Keratinocyte (primary cell): ENCODE measurements around the gene TFRC. TPM values are rescaled to one million over a fixed set of nuclear protein-coding genes. Genes with fewer than 3 reads are reported as not detected.

Experiments used
- DNase-seq: peaks from one replicate; pipeline ENCODE4 v3.0.0-alpha.2; 2011; ENCODE audit warnings: low read depth, missing footprints, low spot score
- FAIRE-seq: peaks from 2 replicates; lab custom pipeline; 2011; peaks lifted over from hg19 to GRCh38; lab: Jason Lieb, UNC
- H2AFZ ChIP-seq: 2 replicates; pipeline ENCODE4 v1.6.0; 2012; ENCODE audit warnings: low read length, control low read depth, inconsistent platforms; ENCODE audit not compliant: control insufficient read depth
- H3K27ac ChIP-seq: 2 replicates; pipeline ENCODE4 v1.5.1; 2011; ENCODE audit warnings: low read length; ENCODE audit not compliant: control insufficient read depth, insufficient read depth
- H3K27me3 ChIP-seq: 3 replicates; pipeline ENCODE4 v1.6.0; 2011; ENCODE audit warnings: low read length; ENCODE audit not compliant: control insufficient read depth, insufficient read depth; ENCODE audit errors: extremely low read depth
- H3K36me3 ChIP-seq, 2 experiments: 2 replicates in 1 of 2; 3 replicates in 1 of 2; pipeline ENCODE4 v1.5.1; 2011; ENCODE audit warnings: low read length in 2 of 2, mild to moderate bottlenecking in 1 of 2; ENCODE audit not compliant: control insufficient read depth in 2 of 2, insufficient read depth in 2 of 2; ENCODE audit errors: extremely low read depth in 1 of 2
- H3K4me1 ChIP-seq: 3 replicates; pipeline ENCODE4 v1.5.1; 2011; ENCODE audit warnings: low read length; ENCODE audit not compliant: control insufficient read depth, insufficient read depth; ENCODE audit errors: extremely low read depth
- H3K4me2 ChIP-seq: 3 replicates; pipeline ENCODE4 v1.6.0; 2011; ENCODE audit warnings: low read depth, low read length; ENCODE audit not compliant: control insufficient read depth, insufficient read depth; ENCODE audit errors: extremely low read depth
- H3K4me3 ChIP-seq, 3 experiments: fragments of 200-600 bp in 1 of 3; sonication (generic) in 1 of 3; 2 replicates in 2 of 3; 3 replicates in 1 of 3; pipeline ENCODE4 v1.5.1; 2011 to 2016; ENCODE audit warnings: low read length in 3 of 3, mild to moderate bottlenecking in 3 of 3, control low read depth in 2 of 3, inconsistent platforms in 1 of 3, low read depth in 1 of 3, mixed read lengths in 1 of 3, mixed run types in 1 of 3, moderate library complexity in 1 of 3; ENCODE audit not compliant: control insufficient read depth in 2 of 3, insufficient read depth in 2 of 3; ENCODE audit errors: extremely low read depth in 1 of 3
- H3K79me2 ChIP-seq: 2 replicates; pipeline ENCODE4 v1.6.0; 2012; ENCODE audit warnings: low read length; ENCODE audit not compliant: control insufficient read depth, insufficient read depth
- H3K9ac ChIP-seq: 3 replicates; pipeline ENCODE4 v1.6.0; 2011; ENCODE audit warnings: low read length; ENCODE audit not compliant: control insufficient read depth, insufficient read depth; ENCODE audit errors: extremely low read depth
- H3K9me1 ChIP-seq: 3 replicates; pipeline ENCODE4 v1.6.0; 2011; ENCODE audit warnings: low read length; ENCODE audit not compliant: control insufficient read depth, insufficient read depth; ENCODE audit errors: extremely low read depth
- H3K9me3 ChIP-seq: 2 replicates; pipeline ENCODE4 v1.5.1; 2012; ENCODE audit warnings: low read depth, low read length; ENCODE audit not compliant: control insufficient read depth
- H4K20me1 ChIP-seq: 3 replicates; pipeline ENCODE4 v1.6.0; 2011; ENCODE audit warnings: low read length; ENCODE audit not compliant: control insufficient read depth, insufficient read depth; ENCODE audit errors: extremely low read depth
- CTCF ChIP-seq, 3 experiments: IDR thresholded peaks in 1 of 3; conservative IDR thresholded peaks in 1 of 3; optimal IDR thresholded peaks in 1 of 3; 2 replicates in 2 of 3; 3 replicates in 1 of 3; pipeline versions ENCODE3 to v1.5.1; 2011; ENCODE audit warnings: low read length in 3 of 3, mild to moderate bottlenecking in 3 of 3, moderate library complexity in 2 of 3, control low read depth in 1 of 3, inconsistent platforms in 1 of 3; ENCODE audit not compliant: insufficient read depth in 2 of 3; ENCODE audit errors: extremely low read depth in 1 of 3
- EZH2 ChIP-seq: IDR thresholded peaks from one replicate; pipeline ENCODE4 v1.6.1; 2012; ENCODE audit warnings: inconsistent platforms, mild to moderate bottlenecking, low read length, moderate library complexity
- dilution Hi-C: fragments of 300-500 bp; cut with MboI; formaldehyde crosslinking; loops from one replicate; pipeline ENCODE4 v1.7.0; 2020; ENCODE audit warnings: low sequenced_read_pairs; ENCODE audit not compliant: extremely low pct_ligation_motif_present
- polyA plus RNA-seq, 5 experiments: library from polyadenylated mRNA; depleted of rRNA in 3 of 5; stranded (reverse) in 3 of 5; stranded (forward) in 1 of 5; unstranded in 1 of 5; fragments of >200 nt; gene quantifications; 1 replicate in 1 of 5; 2 replicates in 3 of 5; 3 replicates in 1 of 5; pipeline versions ENCODE4 v1.2.1 to v1.2.3, GENCODE V29; 2011 to 2012; ENCODE audit warnings: missing spikeins in 2 of 5, low read depth in 1 of 5, low replicate concordance in 1 of 5

The TFRC gene
- polyA plus RNA-seq, 1 donor (not counting 4 experiments of a cell fraction or from before 2014, with no cell fraction given), result 109 TPM

GRCh38 chr3:196127308-196128040 is 45.6 kb upstream of the TFRC start:
- TF ChIP-seq CTCF (optimal IDR thresholded peaks at IDR 0.05 in 1 of 3, IDR thresholded peaks at IDR 0.05 in 1 of 3, conservative IDR thresholded peaks at IDR 0.05 in 1 of 3; ENCODE audit: extremely low read depth in 1 of 3, insufficient read depth in 2 of 3, low read length in 3 of 3), result no peak
- no peak for TF ChIP-seq EZH2
- peak overlapping the region; percentile 9 for H3K9ac ChIP-seq
- DNase-seq (no peak), FAIRE-seq (no peak)
- peak overlapping the region; percentile 43 for H2AFZ ChIP-seq
- no peak overlapping the region for H3K4me2 ChIP-seq
- no peak overlapping the region for H3K4me3 ChIP-seq
- no peaks in the 10 kb centered on the region for H4K20me1 ChIP-seq
- no peaks in the 10 kb centered on the region for H3K9me1 ChIP-seq
- dilution Hi-C loops, result no loop called here
- no peaks in the 10 kb centered on the region for H3K27me3 ChIP-seq
- H3K36me3 ChIP-seq, result no peaks in the 10 kb centered on the region
- no peaks in the 10 kb centered on the region for H3K9me3 ChIP-seq
- no peaks in the 10 kb centered on the region for H3K79me2 ChIP-seq
- no peak overlapping the region for H3K27ac ChIP-seq
- H3K4me1 ChIP-seq, result peaks cover 9% of the 10 kb centered on the region

- no peak overlapping the region for H3K9ac ChIP-seq
- H3K4me1 ChIP-seq, result peaks cover 9% of the 10 kb centered on the region
- dilution Hi-C loops, result no loop called here
- no peak overlapping the region for H3K4me2 ChIP-seq
- H3K27ac ChIP-seq, result no peak overlapping the region
- no peaks in the 10 kb centered on the region for H3K27me3 ChIP-seq
- H3K4me3 ChIP-seq, result no peak overlapping the region
- no peaks in the 10 kb centered on the region for H3K9me1 ChIP-seq
- no peaks in the 10 kb centered on the region for H3K36me3 ChIP-seq
- FAIRE-seq (no peak), DNase-seq (no peak)
- no peaks in the 10 kb centered on the region for H4K20me1 ChIP-seq
- H3K9me3 ChIP-seq, result no peaks in the 10 kb centered on the region
- H2AFZ ChIP-seq, result no peak overlapping the region
- H3K79me2 ChIP-seq, result no peaks in the 10 kb centered on the region
- TF ChIP-seq EZH2, result no peak
Observed at GRCh38 chr3:196124608-196125007, 42.7 kb upstream of the TFRC start.

GRCh38 chr3:196122688-196123046 is 40.8 kb upstream of the TFRC start:
- no peaks in the 10 kb centered on the region for H3K27me3 ChIP-seq
- H3K9me1 ChIP-seq, result no peaks in the 10 kb centered on the region
- H3K36me3 ChIP-seq, result no peaks in the 10 kb centered on the region
- H4K20me1 ChIP-seq, result no peaks in the 10 kb centered on the region
- H3K9me3 ChIP-seq, result no peaks in the 10 kb centered on the region
- no peak overlapping the region for H3K9ac ChIP-seq
- no peak overlapping the region for H2AFZ ChIP-seq
- peaks cover 9% of the 10 kb centered on the region for H3K4me1 ChIP-seq
- no peak overlapping the region for H3K4me2 ChIP-seq
- dilution Hi-C loops, result no loop called here
- no peak overlapping the region for H3K27ac ChIP-seq
- DNase-seq (no peak), FAIRE-seq (no peak)
- no peaks in the 10 kb centered on the region for H3K79me2 ChIP-seq
- H3K4me3 ChIP-seq, result no peak overlapping the region
- TF ChIP-seq CTCF (optimal IDR thresholded peaks at IDR 0.05 in 1 of 3, IDR thresholded peaks at IDR 0.05 in 1 of 3, conservative IDR thresholded peaks at IDR 0.05 in 1 of 3; ENCODE audit: extremely low read depth in 1 of 3, insufficient read depth in 2 of 3, low read length in 3 of 3) (no peak), EZH2 (no peak)
